ENCODE results near the gene UBAC2.

Gene UBAC2

GRCh38 chr13:99193152-99193551 is 7.5 kb upstream of the UBAC2 start:
- no peaks in the 10 kb centered on the region for H4K20me1 ChIP-seq (ENCODE audit: insufficient read depth, low read length)
- no peaks in the 10 kb centered on the region for H3K4me1 ChIP-seq (ENCODE audit: insufficient read depth, low read length)
- no peaks in the 10 kb centered on the region for H3K9me3 ChIP-seq (ENCODE audit: insufficient read depth, low read length, severe bottlenecking)
- H3K27ac ChIP-seq (ENCODE audit: low read length) = no peak overlapping the region
- no peaks in the 10 kb centered on the region for H3K36me3 ChIP-seq (ENCODE audit: insufficient read depth, low read length)
- ATAC-seq (ENCODE audit: insufficient read depth, low read depth) (no peak), DNase-seq (no peak)
- no peaks in the 10 kb centered on the region for H3K27me3 ChIP-seq (ENCODE audit: insufficient read depth, low read length, poor library complexity)
- H3K4me2 ChIP-seq (ENCODE audit: insufficient read depth, low read length) = no peak overlapping the region
- no peak overlapping the region for H3K4me3 ChIP-seq (ENCODE audit: low read depth in 1 of 2, low read length in 2 of 2)
- no peak overlapping the region for H2AFZ ChIP-seq (ENCODE audit: low read depth, low read length)
- H3K9ac ChIP-seq (ENCODE audit: low read depth, low read length) = no peak overlapping the region
- H3K79me2 ChIP-seq (ENCODE audit: insufficient read depth, low read length) = no peaks in the 10 kb centered on the region
- TF ChIP-seq EZH2 (IDR thresholded peaks at IDR 0.05; ENCODE audit: borderline replicate concordance, low read depth, low read length, severe bottlenecking) (no peak), CTCF (IDR thresholded peaks at IDR 0.05; ENCODE audit: borderline replicate concordance, extremely low read depth, low read length, poor library complexity, severe bottlenecking) (no peak)

- TF ChIP-seq CTCF (IDR thresholded peaks at IDR 0.05; ENCODE audit: borderline replicate concordance, extremely low read depth, low read length, poor library complexity, severe bottlenecking) (peak; percentile 47), EZH2 (IDR thresholded peaks at IDR 0.05; ENCODE audit: borderline replicate concordance, low read depth, low read length, severe bottlenecking) (no peak)
- Histone ChIP-seq H4K20me1 (ENCODE audit: insufficient read depth, low read length) (0 out of 2 replicates have a peak, but pooled peaks cover 3% of the 10 kb centered on the region), H3K9me3 (ENCODE audit: insufficient read depth, low read length, severe bottlenecking) (no peaks in the 10 kb centered on the region), H3K36me3 (ENCODE audit: insufficient read depth, low read length) (no peaks in the 10 kb centered on the region; the same call in 1 of the 2 replicates), H3K27ac (ENCODE audit: low read length) (no peak overlapping the region), H3K4me2 (ENCODE audit: insufficient read depth, low read length) (no peak overlapping the region), H3K79me2 (ENCODE audit: insufficient read depth, low read length) (peaks cover 21% of the 10 kb centered on the region), H3K27me3 (ENCODE audit: insufficient read depth, low read length, poor library complexity) (no peaks in the 10 kb centered on the region), H3K4me1 (ENCODE audit: insufficient read depth, low read length) (peaks cover 11% of the 10 kb centered on the region), H3K4me3 (ENCODE audit: low read depth in 1 of 2, low read length in 2 of 2) (no peak overlapping the region), H3K9ac (ENCODE audit: low read depth, low read length) (no peak overlapping the region), H2AFZ (ENCODE audit: low read depth, low read length) (no peak overlapping the region)
- ATAC-seq (ENCODE audit: insufficient read depth, low read depth) (no peak), DNase-seq (no peak)
Measured at GRCh38 chr13:99196466-99197116, 4.1 kb upstream of the UBAC2 start.

GRCh38 chr13:99197117-99197651 is 3.5 kb upstream of the UBAC2 start:
- DNase-seq = no peak
- H3K9me3 ChIP-seq (ENCODE audit: insufficient read depth, low read length, severe bottlenecking) = no peaks in the 10 kb centered on the region
- no peaks in the 10 kb centered on the region for H3K27me3 ChIP-seq (ENCODE audit: insufficient read depth, low read length, poor library complexity)
- TF ChIP-seq EZH2 (IDR thresholded peaks at IDR 0.05; ENCODE audit: borderline replicate concordance, low read depth, low read length, severe bottlenecking) (no peak), CTCF (IDR thresholded peaks at IDR 0.05; ENCODE audit: borderline replicate concordance, extremely low read depth, low read length, poor library complexity, severe bottlenecking) (no peak)
- H3K9ac ChIP-seq (ENCODE audit: low read depth, low read length) = no peak overlapping the region
- H3K4me2 ChIP-seq (ENCODE audit: insufficient read depth, low read length) = no peak overlapping the region
- ATAC-seq (ENCODE audit: insufficient read depth, low read depth) = no peak
- no peak overlapping the region for H3K27ac ChIP-seq (ENCODE audit: low read length)
- no peak overlapping the region for H2AFZ ChIP-seq (ENCODE audit: low read depth, low read length)
- H3K4me3 ChIP-seq (ENCODE audit: low read depth in 1 of 2, low read length in 2 of 2) = no peak overlapping the region
- H3K79me2 ChIP-seq (ENCODE audit: insufficient read depth, low read length) = peaks cover 26% of the 10 kb centered on the region
- H3K4me1 ChIP-seq (ENCODE audit: insufficient read depth, low read length) = peaks cover 17% of the 10 kb centered on the region
- H3K36me3 ChIP-seq (ENCODE audit: insufficient read depth, low read length) = no peaks in the 10 kb centered on the region; the same call in 1 of the 2 replicates
- 0 out of 2 replicates have a peak, but pooled peaks cover 3% of the 10 kb centered on the region for H4K20me1 ChIP-seq (ENCODE audit: insufficient read depth, low read length)

Data from DND-41 (cell line).